Fibroblast of the aortic adventitia (primary cell): ENCODE data around the gene TFCP2L1. TPM values are rescaled to one million over a fixed set of nuclear protein-coding genes. Genes with fewer than 3 reads are reported as not detected.
"Not testable (repeated sequence)": the region's sequence is repeated elsewhere in the genome, so short reads cannot be mapped to it uniquely, and the experiment has no call there.

Source experiments
- DNase-seq: peaks from one replicate; pipeline ENCODE4 v3.0.0-alpha.2; 2010; ENCODE audit warnings: low read depth
- H3K4me3 ChIP-seq: 2 replicates; pipeline ENCODE4 v1.5.1; 2011; ENCODE audit warnings: low read depth, mild to moderate bottlenecking, control low read depth, low read length, moderate library complexity
- CTCF ChIP-seq: IDR thresholded peaks from 2 replicates; pipeline ENCODE4 v1.5.1; 2011; ENCODE audit warnings: mild to moderate bottlenecking, low read length, control low read depth, inconsistent platforms; ENCODE audit not compliant: insufficient read depth
- total RNA-seq: library from RNA; depleted of rRNA; stranded (reverse); fragments of >200 nt; gene quantifications from 2 replicates; pipeline ENCODE4 v1.2.3, GENCODE V29; 2012; ENCODE audit warnings: low replicate concordance

TFCP2L1 gene
- total RNA-seq: under 0.01 TPM in 1 of 2 replicates, not detected in the other

- TF ChIP-seq CTCF: no peak
- H3K4me3 ChIP-seq: no peak within 1 kb of the TSS
- DNase-seq: no peak
Observed at GRCh38 chr2:121284463-121285449, at the start of gene TFCP2L1. Gene TFCP2L1, minus strand, starts transcription at chr2:121285202. Its CDS starts 93 bp downstream, at chr2:121285109.

- no peak for DNase-seq
- no peak for TF ChIP-seq CTCF
- no peak overlapping the region for H3K4me3 ChIP-seq
Observed at GRCh38 chr2:121333834-121334558, 49.0 kb upstream of the TFCP2L1 start.

GRCh38 chr2:121333231-121333630 is 48.2 kb upstream of the TFCP2L1 start:
- no peak for TF ChIP-seq CTCF
- H3K4me3 ChIP-seq: no peak overlapping the region
- no peak for DNase-seq

GRCh38 chr2:121331324-121331723 is 46.3 kb upstream of the TFCP2L1 start:
- not testable (repeated sequence) for DNase-seq

GRCh38 chr2:121330921-121331320 is 45.9 kb upstream of the TFCP2L1 start:
- no peak overlapping the region for H3K4me3 ChIP-seq
- no peak for TF ChIP-seq CTCF
- DNase-seq: no peak

More at GRCh38 chr2:121331324-121331723, 46.3 kb upstream of the TFCP2L1 start:
- H3K4me3 ChIP-seq: not testable (repeated sequence)

- no peak for DNase-seq
- H3K4me3 ChIP-seq: no peak overlapping the region
- TF ChIP-seq CTCF: no peak
Observed at GRCh38 chr2:121329786-121330185, 44.8 kb upstream of the TFCP2L1 start.

- H3K4me3 ChIP-seq: no peak overlapping the region
- no peak for TF ChIP-seq CTCF
- no peak for DNase-seq
Observed at GRCh38 chr2:121326628-121327027, 41.6 kb upstream of the TFCP2L1 start.
